ENCODE data around the gene CCNK. TPM values are rescaled to one million over a fixed set of nuclear protein-coding genes. Genes with fewer than 3 reads are reported as not detected.

Gene CCNK
- total RNA-seq, 1 experiment from 2014 or later = 69.4 TPM

DNA sequence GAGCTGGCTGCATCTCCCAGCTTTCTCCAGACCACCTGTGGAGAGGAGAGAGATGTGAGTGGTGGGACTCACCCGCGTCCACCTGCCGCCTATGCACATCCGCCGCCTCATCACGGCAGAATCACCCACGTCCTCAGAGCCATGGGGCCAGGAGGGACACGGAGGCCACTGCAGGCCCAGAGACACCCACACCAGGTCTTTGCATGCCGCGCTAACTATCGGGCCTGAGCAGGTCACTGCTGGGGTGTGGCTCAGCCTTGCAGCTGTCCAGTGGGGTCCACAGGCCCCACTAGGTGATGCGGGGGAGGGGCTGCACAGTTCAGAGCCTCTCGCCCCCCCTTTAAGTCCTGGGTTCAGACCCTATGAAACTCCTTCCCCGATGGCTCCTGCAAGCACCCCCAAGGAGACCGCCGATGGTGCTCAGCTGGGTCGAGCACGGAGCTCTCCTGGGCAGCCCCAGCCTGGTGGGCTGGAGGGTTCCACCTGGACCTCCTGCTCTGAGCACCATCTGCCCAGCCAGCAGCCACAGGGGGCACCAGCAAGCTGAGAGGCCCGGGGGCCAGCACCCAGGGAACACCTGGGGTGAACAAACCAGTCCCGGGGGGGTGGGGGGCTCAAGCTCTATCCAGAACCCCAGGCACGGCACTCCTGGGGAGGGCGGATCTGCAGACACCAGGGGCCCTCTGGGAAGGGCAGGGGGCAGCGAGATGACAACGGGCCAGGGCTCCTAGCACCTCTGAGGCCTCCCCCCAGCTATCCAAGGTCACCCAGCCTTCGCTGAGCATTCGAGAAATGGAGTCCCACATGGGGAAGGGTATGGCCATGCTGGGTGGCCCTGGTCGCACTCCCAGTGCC lies 34.3 kb downstream of the CCNK start:
- Histone ChIP-seq H3K27me3 (ENCODE audit: low read length) (no peaks in the 10 kb centered on the region), H3K9me2 (replicated peaks; ENCODE audit: insufficient read depth, low read length) (no peaks in the 10 kb centered on the region), H3K9ac (ENCODE audit: low read length) (no peak overlapping the region), H3K9me3 (ENCODE audit: low read length) (no peaks in the 10 kb centered on the region), H3K27ac (ENCODE audit: low read length) (no peak overlapping the region), H4K20me1 (ENCODE audit: insufficient read depth, low read depth, low read length) (peaks cover 42% of the 10 kb centered on the region), H3K4me3 (ENCODE audit: low read length) (no peak overlapping the region), H3K79me2 (ENCODE audit: low read length) (no peaks in the 10 kb centered on the region), H3K4me1 (ENCODE audit: low read length) (no peaks in the 10 kb centered on the region), H3K4me2 (ENCODE audit: low read depth, low read length, poor library complexity, severe bottlenecking) (no peak overlapping the region), H3K36me3 (ENCODE audit: insufficient read depth, low read length) (no peaks in the 10 kb centered on the region; the same call in 1 of the 2 replicates), H2AFZ (ENCODE audit: low read length) (no peak overlapping the region)
- DNase-seq = no peak

DNA sequence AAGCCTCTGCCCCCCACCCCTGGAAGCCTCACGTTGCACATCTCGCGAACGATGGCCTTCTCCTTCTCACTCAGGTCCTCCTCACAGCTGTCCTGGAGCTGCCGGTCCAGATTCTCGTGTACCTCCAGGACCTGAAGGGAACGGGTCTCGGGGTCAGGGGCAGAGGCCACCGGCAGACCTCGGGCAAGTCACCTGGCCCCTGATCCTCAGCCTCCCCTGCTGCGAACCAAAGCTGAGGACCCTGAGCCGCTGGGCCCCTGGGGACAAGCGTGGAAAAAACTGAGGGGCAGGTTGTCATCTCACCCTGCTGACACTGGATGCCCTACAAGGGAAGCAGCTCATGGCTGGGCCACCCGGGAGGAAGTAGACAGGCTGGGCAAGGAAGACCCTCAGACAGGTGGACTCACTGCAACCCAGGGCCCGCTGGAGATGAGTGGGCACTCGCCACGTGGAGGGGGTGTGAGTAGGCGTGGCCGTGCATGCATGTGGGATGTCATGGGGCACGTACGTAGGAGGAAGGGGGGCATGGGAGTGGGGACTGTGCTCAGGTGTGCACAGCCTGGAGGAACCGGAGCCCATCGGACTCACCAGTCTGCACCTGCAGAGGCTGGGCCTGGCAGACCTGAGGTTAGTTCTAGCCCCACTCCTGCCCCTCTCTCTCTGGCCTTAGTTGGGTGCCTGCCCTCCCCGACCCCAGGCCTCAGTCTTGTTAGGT lies 35.1 kb downstream of the CCNK start:
- peaks cover 34% of the 10 kb centered on the region; the same call in 1 of the 2 replicates for H4K20me1 ChIP-seq (ENCODE audit: insufficient read depth, low read depth, low read length)
- no peaks in the 10 kb centered on the region for H3K4me1 ChIP-seq (ENCODE audit: low read length)
- no peak overlapping the region for H3K4me2 ChIP-seq (ENCODE audit: low read depth, low read length, poor library complexity, severe bottlenecking)
- H3K4me3 ChIP-seq (ENCODE audit: low read length) = no peak overlapping the region
- H3K79me2 ChIP-seq (ENCODE audit: low read length) = no peaks in the 10 kb centered on the region
- no peak overlapping the region for H2AFZ ChIP-seq (ENCODE audit: low read length)
- H3K27ac ChIP-seq (ENCODE audit: low read length) = no peak overlapping the region
- no peak overlapping the region for H3K9ac ChIP-seq (ENCODE audit: low read length)
- DNase-seq = no peak
- no peaks in the 10 kb centered on the region for H3K27me3 ChIP-seq (ENCODE audit: low read length)
- H3K9me3 ChIP-seq (ENCODE audit: low read length) = no peaks in the 10 kb centered on the region
- no peaks in the 10 kb centered on the region; the same call in 1 of the 2 replicates for H3K36me3 ChIP-seq (ENCODE audit: insufficient read depth, low read length)
- no peaks in the 10 kb centered on the region for H3K9me2 ChIP-seq (replicated peaks; ENCODE audit: insufficient read depth, low read length)

- no peaks in the 10 kb centered on the region for H3K36me3 ChIP-seq (ENCODE audit: insufficient read depth, low read length)
- DNase-seq = no peak
- H3K79me2 ChIP-seq (ENCODE audit: low read length) = no peaks in the 10 kb centered on the region
- H3K4me2 ChIP-seq (ENCODE audit: low read depth, low read length, poor library complexity, severe bottlenecking) = no peak overlapping the region
- H3K27ac ChIP-seq (ENCODE audit: low read length) = no peak overlapping the region
- H3K4me3 ChIP-seq (ENCODE audit: low read length) = no peak overlapping the region
- no peaks in the 10 kb centered on the region for H3K9me3 ChIP-seq (ENCODE audit: low read length)
- no peaks in the 10 kb centered on the region for H3K27me3 ChIP-seq (ENCODE audit: low read length)
- H3K4me1 ChIP-seq (ENCODE audit: low read length) = no peaks in the 10 kb centered on the region
- H2AFZ ChIP-seq (ENCODE audit: low read length) = no peak overlapping the region
- H4K20me1 ChIP-seq (ENCODE audit: insufficient read depth, low read depth, low read length) = peaks cover 28% of the 10 kb centered on the region; the same call in 1 of the 2 replicates
- H3K9ac ChIP-seq (ENCODE audit: low read length) = no peak overlapping the region
- no peaks in the 10 kb centered on the region for H3K9me2 ChIP-seq (replicated peaks; ENCODE audit: insufficient read depth, low read length)
Observed at GRCh38 chr14:99516871-99517642, 35.8 kb downstream of the CCNK start.

DNA sequence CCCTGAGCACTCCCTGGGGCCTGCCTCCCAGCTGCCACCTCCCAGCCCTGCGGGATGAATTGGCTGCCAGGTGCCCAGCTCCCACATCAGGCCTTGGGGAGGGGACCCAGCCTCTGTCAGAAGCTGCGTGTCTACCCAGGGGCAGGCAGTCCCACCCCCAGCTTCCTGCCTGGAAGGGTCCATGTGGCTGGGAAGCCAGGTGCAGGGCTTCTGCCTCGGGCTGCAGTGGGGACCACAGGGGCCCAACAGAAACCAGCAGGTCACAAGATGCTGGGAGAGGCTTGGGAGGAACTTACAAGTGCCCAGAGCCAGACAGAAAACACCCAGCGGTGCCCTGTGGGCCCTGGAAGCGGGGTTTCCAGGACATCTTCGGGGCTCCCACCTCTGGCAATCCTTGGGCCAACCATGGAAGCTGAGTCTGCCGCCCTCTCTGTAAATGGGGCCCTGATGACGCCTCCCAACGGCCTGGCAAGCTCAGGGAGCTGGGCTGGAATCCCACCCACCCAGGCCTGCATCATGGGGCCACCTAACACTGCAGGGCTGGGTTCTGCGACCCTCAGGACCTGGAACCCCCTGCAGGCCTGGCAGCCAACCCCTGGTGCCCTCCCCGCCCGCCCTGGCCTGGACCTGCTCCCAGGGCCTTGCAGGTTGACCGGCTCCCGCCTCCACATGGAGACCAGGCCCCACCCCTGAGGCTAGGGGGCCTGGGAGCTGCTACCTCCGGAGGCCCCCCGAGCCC lies 36.6 kb downstream of the CCNK start:
- H3K79me2 ChIP-seq (ENCODE audit: low read length) = no peaks in the 10 kb centered on the region

DNA sequence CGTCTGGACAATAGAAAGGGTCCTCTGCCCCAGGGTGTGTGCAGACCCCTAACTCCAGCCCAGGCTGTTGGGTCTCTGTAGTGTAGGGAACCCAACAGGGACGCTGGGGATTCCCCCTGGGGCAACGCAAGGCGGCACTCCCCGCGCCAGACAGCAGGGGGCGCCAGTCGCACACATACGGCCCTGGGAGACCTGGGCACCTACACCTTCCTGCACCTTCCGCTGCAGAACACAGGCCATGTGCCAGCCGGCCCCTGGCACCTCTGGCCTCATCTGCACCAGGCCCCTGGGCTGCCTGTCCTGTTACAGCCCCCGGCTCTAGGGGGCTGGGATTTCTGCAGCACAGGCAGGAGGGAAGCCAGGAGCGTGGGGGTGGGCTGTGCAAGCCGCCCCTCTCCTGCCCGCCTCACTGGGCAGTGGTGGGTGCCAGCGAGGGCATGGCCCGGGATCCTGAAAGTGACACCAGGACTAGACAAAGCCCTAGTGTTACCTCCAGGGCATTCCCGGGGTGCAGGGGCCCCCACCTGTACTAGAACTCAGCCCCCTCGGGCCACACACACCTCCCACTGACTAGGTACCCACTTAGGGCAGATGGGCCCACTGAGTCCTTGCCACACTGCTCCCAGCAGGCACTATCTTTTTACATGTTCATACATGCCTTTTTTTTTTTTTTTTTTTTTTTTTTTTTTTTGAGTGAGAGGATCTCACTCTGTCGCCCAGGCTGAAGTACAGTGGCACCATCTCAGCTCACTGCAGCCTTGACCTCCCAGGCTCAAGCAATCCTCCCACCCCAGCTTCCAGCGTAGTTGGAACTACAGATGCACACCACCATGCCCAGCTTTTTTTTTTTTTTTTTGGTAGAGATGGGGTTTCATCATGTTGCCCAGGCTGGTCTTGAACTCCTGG lies 37.5 kb downstream of the CCNK start:
- peak; percentile 92 for DNase-seq
- Histone ChIP-seq H3K4me1 (ENCODE audit: low read length) (no peaks in the 10 kb centered on the region), H3K79me2 (ENCODE audit: low read length) (no peaks in the 10 kb centered on the region), H2AFZ (ENCODE audit: low read length) (no peak overlapping the region), H3K4me3 (ENCODE audit: low read length) (no peak overlapping the region), H3K9me2 (replicated peaks; ENCODE audit: insufficient read depth, low read length) (no peaks in the 10 kb centered on the region), H3K9me3 (ENCODE audit: low read length) (no peaks in the 10 kb centered on the region), H3K27me3 (ENCODE audit: low read length) (no peaks in the 10 kb centered on the region), H3K4me2 (ENCODE audit: low read depth, low read length, poor library complexity, severe bottlenecking) (no peak overlapping the region), H3K36me3 (ENCODE audit: insufficient read depth, low read length) (no peaks in the 10 kb centered on the region), H3K27ac (ENCODE audit: low read length) (no peak overlapping the region), H4K20me1 (ENCODE audit: insufficient read depth, low read depth, low read length) (peaks cover 27% of the 10 kb centered on the region; the same call in 1 of the 2 replicates), H3K9ac (ENCODE audit: low read length) (no peak overlapping the region)

More for the DNA sequence above, 36.6 kb downstream of the CCNK start:
- Histone ChIP-seq H4K20me1 (ENCODE audit: insufficient read depth, low read depth, low read length) (peaks cover 27% of the 10 kb centered on the region; the same call in 1 of the 2 replicates), H3K4me3 (ENCODE audit: low read length) (no peak overlapping the region), H3K4me2 (ENCODE audit: low read depth, low read length, poor library complexity, severe bottlenecking) (no peak overlapping the region), H3K9ac (ENCODE audit: low read length) (no peak overlapping the region), H3K9me3 (ENCODE audit: low read length) (no peaks in the 10 kb centered on the region), H3K4me1 (ENCODE audit: low read length) (no peaks in the 10 kb centered on the region), H3K27me3 (ENCODE audit: low read length) (no peaks in the 10 kb centered on the region), H3K27ac (ENCODE audit: low read length) (no peak overlapping the region), H2AFZ (ENCODE audit: low read length) (no peak overlapping the region), H3K9me2 (replicated peaks; ENCODE audit: insufficient read depth, low read length) (no peaks in the 10 kb centered on the region), H3K36me3 (ENCODE audit: insufficient read depth, low read length) (no peaks in the 10 kb centered on the region)
- DNase-seq = no peak

- Histone ChIP-seq H3K9me2 (replicated peaks; ENCODE audit: insufficient read depth, low read length) (no peaks in the 10 kb centered on the region), H3K4me3 (ENCODE audit: low read length) (no peak overlapping the region), H3K4me1 (ENCODE audit: low read length) (no peaks in the 10 kb centered on the region), H3K9me3 (ENCODE audit: low read length) (no peaks in the 10 kb centered on the region), H4K20me1 (ENCODE audit: insufficient read depth, low read depth, low read length) (peaks cover 24% of the 10 kb centered on the region; the same call in 1 of the 2 replicates), H3K27ac (ENCODE audit: low read length) (no peak overlapping the region), H3K9ac (ENCODE audit: low read length) (no peak overlapping the region), H3K27me3 (ENCODE audit: low read length) (no peaks in the 10 kb centered on the region), H2AFZ (ENCODE audit: low read length) (no peak overlapping the region), H3K79me2 (ENCODE audit: low read length) (no peaks in the 10 kb centered on the region), H3K36me3 (ENCODE audit: insufficient read depth, low read length) (no peaks in the 10 kb centered on the region), H3K4me2 (ENCODE audit: low read depth, low read length, poor library complexity, severe bottlenecking) (no peak overlapping the region)
- no peak for DNase-seq
Observed at GRCh38 chr14:99519347-99519881, 38.2 kb downstream of the CCNK start.

DNA sequence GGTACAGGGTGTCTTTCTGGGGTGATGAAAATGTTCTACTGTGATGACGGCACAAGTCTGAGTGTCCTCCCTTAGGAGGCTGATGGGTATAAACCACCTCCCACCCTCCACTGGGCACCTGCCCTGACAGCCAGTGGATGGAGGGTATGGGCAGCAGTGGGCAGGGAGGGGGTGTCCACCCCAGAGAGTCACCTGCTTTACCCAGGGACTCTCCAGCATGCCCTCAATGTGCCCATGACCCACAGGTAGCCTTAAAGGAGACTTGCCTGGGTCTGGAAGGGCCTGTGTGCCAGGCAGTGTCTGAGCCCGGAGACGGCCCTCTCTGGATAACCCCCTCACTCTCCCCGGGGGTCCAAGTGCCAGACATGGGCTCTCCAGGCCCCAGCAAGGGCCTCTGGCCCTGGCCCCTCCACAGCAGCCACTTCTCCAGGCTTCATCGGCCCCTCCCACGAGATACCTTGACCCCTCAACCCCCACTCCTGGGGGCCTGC lies 38.8 kb downstream of the CCNK start:
- H2AFZ ChIP-seq (ENCODE audit: low read length) = no peak overlapping the region
- no peaks in the 10 kb centered on the region for H3K9me2 ChIP-seq (replicated peaks; ENCODE audit: insufficient read depth, low read length)
- peaks cover 1% of the 10 kb centered on the region for H3K4me1 ChIP-seq (ENCODE audit: low read length)
- H3K79me2 ChIP-seq (ENCODE audit: low read length) = no peaks in the 10 kb centered on the region
- no peak overlapping the region for H3K9ac ChIP-seq (ENCODE audit: low read length)
- H3K27ac ChIP-seq (ENCODE audit: low read length) = no peak overlapping the region
- H3K4me2 ChIP-seq (ENCODE audit: low read depth, low read length, poor library complexity, severe bottlenecking) = no peak overlapping the region
- no peaks in the 10 kb centered on the region for H3K9me3 ChIP-seq (ENCODE audit: low read length)
- H3K27me3 ChIP-seq (ENCODE audit: low read length) = no peaks in the 10 kb centered on the region
- H4K20me1 ChIP-seq (ENCODE audit: insufficient read depth, low read depth, low read length) = peaks cover 20% of the 10 kb centered on the region; the same call in 1 of the 2 replicates
- no peak overlapping the region for H3K4me3 ChIP-seq (ENCODE audit: low read length)
- no peak for DNase-seq
- H3K36me3 ChIP-seq (ENCODE audit: insufficient read depth, low read length) = no peaks in the 10 kb centered on the region

Data from Karpas-422 (cell line).